OCI-M2 (cell line): ENCODE data around the gene SHB.

Experiments used
- DNase-seq: peaks from one replicate; lab custom pipeline; 2025; ENCODE audit not compliant: unreplicated experiment; lab: John Stamatoyannopoulos, UW

Gene SHB

GRCh38 chr9:37956423-37956820 lies 112.6 kb downstream of the SHB start:
- DNase-seq = no peak

GRCh38 chr9:37955781-37956422 lies 113.1 kb downstream of the SHB start:
- no peak for DNase-seq

GRCh38 chr9:37954581-37954981 lies 114.4 kb downstream of the SHB start:
- no peak for DNase-seq

DNA sequence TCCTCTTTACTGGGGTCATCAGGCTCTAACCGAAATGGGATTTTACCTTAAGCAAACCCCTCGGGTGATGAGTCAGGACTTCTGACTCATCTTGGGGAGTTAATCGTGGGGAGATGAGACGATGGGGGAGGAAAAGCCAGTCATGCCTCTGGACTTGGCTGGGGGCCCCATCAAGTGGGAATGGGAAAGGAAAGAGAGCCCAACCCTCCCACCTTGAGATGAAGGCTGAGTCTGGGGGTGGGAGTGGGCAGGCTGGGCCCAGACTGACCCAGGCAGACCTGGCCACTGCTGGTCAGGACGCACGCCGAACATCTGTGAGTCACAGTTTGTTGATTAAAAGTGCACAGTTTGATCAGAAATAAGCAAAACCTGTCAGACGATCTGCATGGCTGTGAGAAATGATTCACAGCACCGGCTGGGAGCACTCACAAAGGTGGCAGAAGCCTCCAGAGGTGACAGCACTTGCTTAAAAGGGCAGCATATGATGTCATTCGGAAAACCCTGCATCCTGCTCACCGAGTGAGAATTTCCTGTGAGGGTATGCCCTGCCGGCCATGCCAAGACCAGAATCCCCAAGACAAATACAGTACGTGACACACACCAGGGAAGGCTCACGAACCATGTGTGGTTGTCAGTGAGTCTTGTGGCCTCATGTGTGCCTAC lies 115.1 kb downstream of the SHB start:
- no peak for DNase-seq

DNA sequence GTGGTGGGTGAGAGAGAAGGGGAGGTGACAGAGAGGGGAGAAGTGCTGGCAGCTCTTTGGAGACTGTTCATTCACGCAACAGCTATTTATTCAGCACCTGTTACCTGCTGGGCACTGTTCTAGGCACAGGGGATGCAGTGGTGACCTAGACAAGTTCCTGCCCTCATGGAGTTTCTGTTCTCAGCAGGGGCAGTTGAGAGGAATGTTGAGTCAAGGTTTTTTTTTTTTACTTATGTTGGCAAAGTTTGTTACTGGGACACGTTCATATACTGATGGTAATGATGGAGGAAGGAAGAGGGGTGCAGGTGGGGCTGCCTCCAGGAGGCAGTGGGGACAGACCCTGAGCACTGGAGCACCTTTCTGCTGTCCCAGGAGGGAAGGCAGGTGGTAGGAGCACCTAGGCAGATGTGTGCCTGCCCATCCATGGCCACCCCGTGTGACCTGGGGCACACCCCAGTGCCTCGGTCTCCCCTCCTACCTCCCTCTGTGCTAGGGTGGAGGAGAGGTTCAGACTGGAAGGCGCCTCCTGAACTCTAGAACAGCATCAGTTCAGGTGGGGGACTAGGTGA lies 115.7 kb downstream of the SHB start:
- DNase-seq = no peak

GRCh38 chr9:37952731-37953130 lies 116.3 kb downstream of the SHB start:
- no peak for DNase-seq

- DNase-seq = no peak
These were observed 117.2 kb downstream of the SHB start for GRCh38 chr9:37951671-37952449.

- DNase-seq = no peak
These were observed 118.5 kb downstream of the SHB start for GRCh38 chr9:37950561-37950960.

GRCh38 chr9:37949576-37949975 lies 119.5 kb downstream of the SHB start:
- no peak for DNase-seq

- no peak for DNase-seq
These were observed 120.5 kb downstream of the SHB start for GRCh38 chr9:37948417-37948980.

GRCh38 chr9:37947977-37948376 lies 121.0 kb downstream of the SHB start:
- DNase-seq = no peak

- no peak for DNase-seq
These were observed 121.6 kb downstream of the SHB start for GRCh38 chr9:37947471-37947870.

DNA sequence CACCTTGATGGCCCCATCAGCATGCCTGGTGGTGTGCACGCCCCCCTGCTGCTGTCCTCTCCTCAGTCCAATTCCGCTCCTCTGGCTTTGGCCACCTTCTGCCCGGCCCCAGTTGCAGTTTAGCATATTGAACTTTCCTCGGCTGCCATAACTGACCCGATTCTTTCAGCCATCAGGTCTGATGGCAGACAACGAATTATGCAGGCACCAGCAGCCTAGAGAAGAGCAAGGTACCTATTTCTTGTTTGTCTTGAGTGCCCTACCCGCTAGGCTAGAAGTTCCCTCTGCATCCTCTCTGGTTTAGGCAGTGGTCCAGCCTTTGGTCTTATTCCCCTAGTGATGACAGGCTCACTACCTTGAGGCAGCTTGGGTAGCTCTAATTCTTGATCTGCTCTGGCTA lies 122.1 kb downstream of the SHB start:
- DNase-seq = no peak

DNA sequence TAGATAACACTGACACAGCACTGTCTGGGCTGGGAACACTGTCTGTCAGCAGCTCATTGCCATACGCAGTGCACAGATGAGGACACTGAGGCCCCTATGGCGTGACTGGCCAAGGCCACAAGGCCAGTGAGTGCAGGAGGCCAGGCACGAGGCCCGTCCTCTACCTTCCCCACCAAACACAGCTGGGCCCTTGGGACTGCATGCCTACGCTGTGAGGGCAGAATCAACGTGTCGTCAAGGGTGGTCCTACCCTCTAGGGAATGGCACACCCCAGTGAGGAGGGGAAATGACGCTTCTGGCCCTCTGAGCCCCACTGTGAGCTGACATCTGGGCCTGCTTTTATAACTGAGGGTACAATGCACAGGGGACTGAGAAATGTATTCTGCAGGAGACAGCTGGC lies 123.0 kb downstream of the SHB start:
- DNase-seq = no peak

DNA sequence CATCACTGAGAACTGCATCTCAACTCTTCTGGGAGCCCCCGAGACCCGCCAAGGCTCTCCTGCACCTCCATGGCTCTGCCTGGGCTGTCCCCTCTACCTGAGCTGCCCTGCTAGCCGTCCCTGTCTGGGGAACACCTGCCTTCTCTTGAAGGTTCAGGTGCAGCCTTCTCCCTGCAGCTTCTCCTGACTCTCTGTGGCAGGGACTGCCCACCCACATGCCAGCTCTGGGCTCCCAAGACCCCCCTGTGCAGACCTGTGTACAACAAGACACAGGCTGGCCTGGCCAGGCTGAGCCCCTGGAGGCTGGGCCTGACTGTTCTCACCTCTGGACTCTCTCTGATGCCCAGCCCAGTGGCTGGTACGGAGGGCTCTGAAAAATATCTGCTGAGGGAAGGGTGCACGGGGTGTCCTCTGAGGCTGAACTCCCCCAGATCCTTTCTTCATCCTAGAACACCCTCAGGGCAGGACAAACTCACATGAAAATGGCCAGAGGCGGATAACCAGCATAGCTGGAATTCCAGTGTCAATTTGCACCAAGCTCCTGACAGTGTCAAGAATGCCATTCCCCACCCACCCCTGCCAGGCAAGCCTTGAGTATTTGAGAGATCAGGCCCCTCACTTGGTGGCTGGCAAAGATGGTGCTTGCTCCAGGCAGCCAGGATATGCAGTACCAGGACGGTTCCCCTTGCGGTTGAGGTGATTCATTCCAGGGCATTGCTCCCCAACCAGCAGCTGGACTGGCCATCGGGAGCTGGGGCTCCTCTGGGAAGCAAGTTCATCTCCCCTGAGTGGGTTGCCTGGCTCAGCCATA lies 124.2 kb downstream of the SHB start:
- no peak for DNase-seq

- DNase-seq = no peak
These were observed 124.8 kb downstream of the SHB start for GRCh38 chr9:37944266-37944650.

- DNase-seq = no peak
These were observed 125.4 kb downstream of the SHB start for GRCh38 chr9:37943345-37944265.

GRCh38 chr9:37942621-37943344 lies 126.2 kb downstream of the SHB start:
- DNase-seq = no peak

- DNase-seq = no peak
These were observed 127.8 kb downstream of the SHB start for GRCh38 chr9:37941253-37941652.
